Activated CD4-positive, alpha-beta T cell treated with anti-CD3 and anti-CD28 coated beads, Interleukin-2, amount 10 ng/mL, durations not matched to agents 7 days and 5 days (primary cell): ENCODE measurements around the gene MXI1. TPM values are rescaled to one million over a fixed set of nuclear protein-coding genes. Genes with fewer than 3 reads are reported as not detected.

Source experiments
- CTCF ChIA-PET: fragments of 350-600 bp; sonication (Branson Sonifier 250); formaldehyde crosslinking; loops from one replicate; lab custom pipeline; 2021; ENCODE audit warnings: antibody characterized with exemption; lab: Charles Lee
- POLR2A ChIA-PET: fragments of 350-600 bp; sonication (Branson Sonifier 250); formaldehyde crosslinking; loops from one replicate; lab custom pipeline; 2021; ENCODE audit warnings: antibody characterized with exemption; lab: Charles Lee
- DNase-seq: peaks from one replicate; pipeline ENCODE4 v3.0.0-alpha.2; 2020
- H3K27ac Mint-ChIP-seq: one replicate; pipeline ENCODE4 v1.8.0; 2021; ENCODE audit warnings: mild to moderate bottlenecking, moderate library complexity, mixed read lengths
- H3K27me3 Mint-ChIP-seq: one replicate; pipeline ENCODE4 v1.8.0; 2021; ENCODE audit warnings: mixed read lengths
- H3K36me3 Mint-ChIP-seq: one replicate; pipeline ENCODE4 v1.8.0; 2021; ENCODE audit warnings: low read depth, mixed read lengths
- H3K4me1 Mint-ChIP-seq: one replicate; pipeline ENCODE4 v1.8.0; 2021; ENCODE audit warnings: mixed read lengths
- H3K4me3 Mint-ChIP-seq: one replicate; pipeline ENCODE4 v1.8.0; 2021; ENCODE audit warnings: mild to moderate bottlenecking, moderate library complexity, mixed read lengths
- H3K9me3 Mint-ChIP-seq: one replicate; pipeline ENCODE4 v1.8.0; 2021; ENCODE audit warnings: mixed read lengths
- total RNA-seq, 2 experiments: library from RNA; stranded (reverse); gene quantifications; one replicate each; pipeline ENCODE4 v1.2.3, GENCODE V29; 2021

The MXI1 gene
- total RNA-seq, 2 experiments from 2014 or later, result 16.2 to 19.8 TPM

DNA sequence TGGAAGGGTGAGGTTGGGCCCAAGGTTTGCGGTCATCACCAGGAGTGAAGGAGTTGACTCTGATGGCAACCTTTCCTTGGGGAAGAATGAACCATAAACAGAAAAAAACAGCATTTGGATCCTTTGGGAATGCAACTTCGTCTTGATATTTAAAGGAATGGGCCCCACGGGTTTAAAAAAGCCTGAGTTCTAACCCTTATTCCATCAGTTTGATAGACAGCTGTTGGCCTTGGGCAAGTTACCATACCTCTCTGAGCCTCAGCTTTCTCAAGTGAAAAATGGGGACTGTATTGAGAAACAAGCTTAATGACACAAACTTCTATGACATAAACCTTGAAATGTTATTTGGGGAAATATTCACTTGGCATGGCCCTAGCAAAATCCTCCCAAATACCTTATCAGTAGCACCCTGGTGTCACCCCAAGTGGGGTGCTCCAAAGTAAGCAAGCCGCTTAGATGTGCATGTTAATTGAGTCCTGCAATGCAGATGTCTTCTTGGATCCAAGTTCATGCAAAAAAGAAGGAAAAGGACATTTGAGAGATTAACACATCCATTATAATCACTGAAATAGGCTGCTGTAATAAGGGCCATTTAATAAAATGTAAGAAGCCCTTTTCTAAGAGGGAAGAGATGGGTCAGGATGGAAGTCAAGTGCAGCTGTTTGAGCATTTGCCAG, 13.8 kb downstream of the MXI1 start:
- Mint-ChIP-seq H3K4me3 (peak overlapping the region; percentile 45), H3K9me3 (no peaks in the 10 kb centered on the region), H3K36me3 (peaks cover 5% of the 10 kb centered on the region), H3K27me3 (no peaks in the 10 kb centered on the region), H3K4me1 (peaks cover 71% of the 10 kb centered on the region), H3K27ac (peak overlapping the region; percentile 61)
- POLR2A ChIA-PET, result interaction anchor here (1.0 to 1.9 kb wide), 2 partner anchors 9 to 12 kb away, joined by 3 to 4 read pairs; no protein-coding TSS in a partner anchor
- no peak for DNase-seq
- CTCF ChIA-PET, result interaction anchor here (0.5 to 9.2 kb wide), 10 partner anchors 10 to 337 kb away, joined by 3 to 109 read pairs (median 3); partner anchors contain the start of genes MXI1 and SMNDC1

DNA sequence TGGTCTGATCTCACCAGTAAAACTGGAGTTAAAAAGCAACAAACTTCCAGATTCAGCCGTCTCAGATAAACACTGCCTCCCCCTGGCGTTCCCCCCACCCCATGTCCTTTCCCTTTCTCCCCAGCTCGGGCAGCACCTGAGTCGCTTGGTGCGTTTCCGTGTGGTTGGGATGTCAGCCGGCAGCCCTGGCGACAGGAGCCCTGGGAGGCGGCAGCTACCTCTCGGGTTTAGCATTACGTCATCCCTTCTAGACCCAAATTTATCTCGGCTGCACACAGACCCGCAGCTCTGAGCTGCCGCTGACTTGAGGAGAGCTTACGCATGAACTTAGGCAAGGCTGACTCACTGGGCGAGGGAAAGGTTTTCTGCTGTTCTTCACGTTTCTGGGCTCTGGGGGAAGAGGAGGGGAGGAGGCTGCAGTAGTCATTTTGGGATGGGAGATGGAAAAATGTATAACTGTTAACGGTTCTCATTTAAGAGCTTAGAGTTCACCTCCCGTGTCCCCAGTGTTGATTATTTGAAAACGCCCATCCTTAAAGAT, 14.4 kb downstream of the MXI1 start:
- ChIA-PET POLR2A (interaction anchor here (1.0 to 1.9 kb wide), 3 partner anchors 10 to 151 kb away, joined by 3 to 4 read pairs (median 3); no protein-coding TSS in a partner anchor), CTCF (interaction anchor here (0.5 to 9.2 kb wide), 9 partner anchors 9 to 337 kb away, joined by 3 to 109 read pairs (median 3); partner anchors contain the start of genes MXI1 and SMNDC1)
- peak overlapping the region; percentile 45 for H3K4me3 Mint-ChIP-seq
- no peaks in the 10 kb centered on the region for H3K27me3 Mint-ChIP-seq
- peak overlapping the region; percentile 61 for H3K27ac Mint-ChIP-seq
- H3K36me3 Mint-ChIP-seq, result peaks cover 5% of the 10 kb centered on the region
- H3K9me3 Mint-ChIP-seq, result no peaks in the 10 kb centered on the region
- peaks cover 70% of the 10 kb centered on the region for H3K4me1 Mint-ChIP-seq
- DNase-seq, result peak; percentile 76

DNA sequence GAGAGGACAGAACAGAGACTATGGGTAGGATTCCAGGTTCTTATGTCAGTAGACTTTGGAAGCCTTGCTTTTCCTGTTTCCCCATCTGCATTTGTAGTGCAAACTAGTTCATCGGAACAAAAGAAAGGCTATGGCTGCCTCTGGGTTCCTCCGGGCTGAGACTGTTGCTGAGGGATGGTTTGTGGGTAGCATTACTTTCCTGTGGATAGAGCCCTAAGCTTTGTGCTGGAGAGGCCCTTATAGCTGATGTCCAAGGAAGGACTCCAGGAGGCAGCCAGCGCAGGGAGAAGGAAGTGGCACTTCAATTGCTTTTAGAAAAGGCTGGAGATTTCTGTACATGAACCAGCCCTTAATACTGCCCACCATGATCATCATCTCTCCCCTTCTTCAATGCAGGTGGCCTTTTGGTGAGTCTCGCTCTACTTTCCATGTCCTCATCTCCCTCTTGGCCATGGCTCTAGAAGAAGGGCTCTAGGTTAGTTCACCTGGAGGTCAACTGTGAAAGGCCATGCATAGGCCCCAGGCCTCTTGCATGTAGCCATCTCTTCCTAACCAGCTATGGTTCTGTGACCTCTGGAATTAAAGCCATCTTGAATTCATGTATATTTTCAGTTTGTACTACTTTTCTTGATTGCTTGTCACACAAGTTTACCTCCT, 15.4 kb downstream of the MXI1 start:
- peaks cover 3% of the 10 kb centered on the region for H3K36me3 Mint-ChIP-seq
- no peaks in the 10 kb centered on the region for H3K9me3 Mint-ChIP-seq
- no peak overlapping the region for H3K4me3 Mint-ChIP-seq
- H3K27ac Mint-ChIP-seq, result no peak overlapping the region
- H3K4me1 Mint-ChIP-seq, result peaks cover 68% of the 10 kb centered on the region
- H3K27me3 Mint-ChIP-seq, result no peaks in the 10 kb centered on the region
- no peak for DNase-seq
- POLR2A ChIA-PET, result interaction anchor here (1.2 kb wide), 1 partner anchor 152 kb away, joined by 3 read pairs; no protein-coding TSS in a partner anchor
- CTCF ChIA-PET, result interaction anchor here (0.6 to 9.2 kb wide), 5 partner anchors 9 to 214 kb away, joined by 3 to 109 read pairs (median 3); partner anchors contain the start of gene MXI1

- no peak for DNase-seq
- POLR2A ChIA-PET, result no interaction called here
- CTCF ChIA-PET, result interaction anchor here (0.6 to 9.2 kb wide), 6 partner anchors 8 to 301 kb away, joined by 3 to 109 read pairs (median 3); partner anchors contain the start of gene MXI1
- no peak overlapping the region for H3K4me3 Mint-ChIP-seq
- H3K4me1 Mint-ChIP-seq, result peaks cover 67% of the 10 kb centered on the region
- no peaks in the 10 kb centered on the region for H3K27me3 Mint-ChIP-seq
- no peak overlapping the region for H3K27ac Mint-ChIP-seq
- H3K36me3 Mint-ChIP-seq, result peaks cover 5% of the 10 kb centered on the region
- no peaks in the 10 kb centered on the region for H3K9me3 Mint-ChIP-seq
Observed at GRCh38 chr10:110223298-110223925, 16.0 kb downstream of the MXI1 start.

- Mint-ChIP-seq H3K4me1 (peaks cover 55% of the 10 kb centered on the region), H3K4me3 (peak overlapping the region; percentile 78), H3K27me3 (no peaks in the 10 kb centered on the region), H3K36me3 (peaks cover 5% of the 10 kb centered on the region), H3K27ac (no peak overlapping the region), H3K9me3 (no peaks in the 10 kb centered on the region)
- no peak for DNase-seq
- POLR2A ChIA-PET, result no interaction called here
- CTCF ChIA-PET, result interaction anchor here (0.6 to 9.2 kb wide), 4 partner anchors 15 to 664 kb away, joined by 3 to 109 read pairs (median 4); partner anchors contain the start of gene MXI1
Observed at GRCh38 chr10:110224992-110225391, 17.6 kb downstream of the MXI1 start.

GRCh38 chr10:110225441-110225755, 18.0 kb downstream of the MXI1 start:
- H3K27ac Mint-ChIP-seq, result peak overlapping the region; percentile 87
- H3K9me3 Mint-ChIP-seq, result no peaks in the 10 kb centered on the region
- H3K4me3 Mint-ChIP-seq, result peak overlapping the region; percentile 78
- H3K36me3 Mint-ChIP-seq, result peaks cover 5% of the 10 kb centered on the region
- no peak for DNase-seq
- CTCF ChIA-PET, result interaction anchor here (1.4 to 9.2 kb wide), 2 partner anchors 15 to 16 kb away, joined by 4 to 109 read pairs; partner anchors contain the start of gene MXI1
- H3K4me1 Mint-ChIP-seq, result peaks cover 50% of the 10 kb centered on the region
- POLR2A ChIA-PET, result no interaction called here
- H3K27me3 Mint-ChIP-seq, result no peaks in the 10 kb centered on the region

DNA sequence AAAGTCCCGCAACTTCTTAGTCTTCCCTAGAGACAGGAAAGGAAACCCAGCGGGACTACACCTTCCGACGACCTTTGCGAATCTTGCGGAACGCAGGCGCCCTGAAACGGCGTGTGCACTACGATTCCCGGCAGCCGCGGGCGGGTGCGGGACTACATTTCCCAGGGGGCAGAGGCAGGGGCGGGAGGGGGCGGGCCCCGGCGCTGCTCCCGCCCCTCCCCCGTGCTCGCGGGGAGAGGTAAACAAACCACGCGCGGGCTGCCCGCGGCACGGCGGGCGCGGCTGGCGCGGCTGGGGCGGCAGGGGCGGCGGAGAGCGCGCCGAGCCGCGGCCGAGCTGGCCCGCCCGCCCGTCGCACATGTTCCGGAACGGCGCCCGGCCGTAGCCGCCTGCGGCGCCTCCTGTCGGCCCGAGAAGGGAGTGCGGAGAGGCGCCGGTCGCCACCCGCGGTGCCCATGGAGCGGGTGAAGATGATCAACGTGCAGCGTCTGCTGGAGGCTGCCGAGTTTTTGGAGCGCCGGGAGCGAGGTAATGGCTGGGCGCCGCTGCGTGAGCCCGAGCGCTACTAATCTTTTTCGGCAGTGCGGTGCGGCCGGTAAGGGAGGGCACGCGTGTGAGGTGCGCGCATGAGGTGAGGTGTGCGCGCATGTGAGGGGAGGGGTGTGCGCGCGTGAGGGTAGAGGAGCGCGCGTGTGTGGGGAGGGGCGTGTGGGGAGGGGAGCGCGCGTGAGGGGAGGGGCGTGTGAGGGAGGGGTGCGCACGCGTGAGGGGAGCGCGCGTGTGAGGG, 18.5 kb downstream of the MXI1 start:
- H3K4me1 Mint-ChIP-seq, result peaks cover 45% of the 10 kb centered on the region
- ChIA-PET CTCF (interaction anchor here (9.2 kb wide), 1 partner anchor 16 kb away, joined by 109 read pairs; the partner anchor contains the start of gene MXI1), POLR2A (interaction anchor here (0.6 kb wide), 1 partner anchor 88 kb away, joined by 3 read pairs; no protein-coding TSS in a partner anchor)
- DNase-seq, result peak; percentile 90
- no peaks in the 10 kb centered on the region for H3K27me3 Mint-ChIP-seq
- H3K27ac Mint-ChIP-seq, result peak overlapping the region; percentile 92
- peaks cover 5% of the 10 kb centered on the region for H3K36me3 Mint-ChIP-seq
- H3K9me3 Mint-ChIP-seq, result no peaks in the 10 kb centered on the region
- H3K4me3 Mint-ChIP-seq, result peak overlapping the region; percentile 93

DNA sequence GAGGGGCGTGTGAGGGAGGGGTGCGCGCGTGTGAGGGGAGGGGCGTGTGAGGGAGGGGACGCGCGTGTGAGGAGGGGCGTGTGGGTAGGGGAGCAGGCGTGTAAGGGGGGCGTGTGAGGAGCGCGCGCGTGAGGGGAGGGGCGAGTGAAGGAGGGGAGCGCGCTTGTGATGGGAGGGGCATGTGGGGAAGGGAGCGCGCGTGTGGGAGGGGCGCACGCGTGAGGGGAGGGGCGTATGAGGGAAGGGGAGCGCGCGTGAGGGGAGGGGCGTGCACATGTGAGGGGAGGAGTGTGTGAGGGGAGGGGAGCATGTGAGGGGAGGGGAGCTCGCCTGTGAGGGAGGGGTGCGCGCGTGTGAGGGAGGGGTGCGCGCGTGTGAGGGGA, 19.1 kb downstream of the MXI1 start:
- Mint-ChIP-seq H3K9me3 (no peaks in the 10 kb centered on the region), H3K4me1 (peaks cover 40% of the 10 kb centered on the region), H3K27ac (peak overlapping the region; percentile 92), H3K4me3 (peak overlapping the region; percentile 93), H3K36me3 (peaks cover 5% of the 10 kb centered on the region), H3K27me3 (no peaks in the 10 kb centered on the region)
- ChIA-PET POLR2A (interaction anchor here (0.6 kb wide), 1 partner anchor 89 kb away, joined by 3 read pairs; no protein-coding TSS in a partner anchor), CTCF (no interaction called here)
- DNase-seq, result peak; percentile 84

DNA sequence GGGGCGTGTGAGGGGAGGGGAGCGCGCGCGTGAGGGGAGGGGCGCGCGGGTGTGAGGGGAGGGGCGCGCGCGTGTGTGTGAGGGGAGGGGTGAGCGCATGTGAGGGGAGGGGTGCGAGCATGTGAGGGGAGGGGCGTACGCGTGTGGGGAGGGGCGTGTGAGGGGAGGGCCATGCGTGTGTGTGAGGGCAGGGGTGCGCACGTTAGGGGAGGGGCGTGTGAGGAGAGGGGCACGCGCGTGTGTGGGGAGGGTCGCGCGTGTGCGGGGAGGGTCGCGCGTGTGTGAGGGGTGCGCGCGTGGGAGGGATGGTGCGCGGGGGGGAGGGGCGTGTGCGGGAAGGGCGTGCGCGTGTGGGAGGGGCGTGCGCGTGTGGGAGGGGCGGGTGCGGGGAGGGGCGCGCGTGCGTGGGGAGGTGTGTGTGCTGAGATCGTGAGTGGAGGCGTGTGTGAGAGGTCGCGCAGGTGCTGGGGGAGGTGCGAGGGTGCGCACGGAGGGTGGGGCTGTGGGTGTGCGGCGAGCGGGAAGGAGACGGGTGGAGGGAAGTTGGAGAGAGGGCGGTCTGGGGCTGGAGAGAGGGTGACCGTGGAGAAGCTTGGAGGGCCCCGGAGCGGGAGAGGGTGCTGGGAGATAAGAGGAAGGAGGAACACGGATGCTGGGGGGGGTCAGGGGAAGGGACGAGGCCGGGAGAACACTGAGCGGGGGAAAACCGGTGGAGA, 19.7 kb downstream of the MXI1 start:
- ChIA-PET POLR2A (interaction anchor here (0.5 kb wide), 1 partner anchor 275 kb away, joined by 7 read pairs; no protein-coding TSS in a partner anchor), CTCF (no interaction called here)
- Mint-ChIP-seq H3K27me3 (no peaks in the 10 kb centered on the region), H3K9me3 (no peaks in the 10 kb centered on the region), H3K4me3 (peak overlapping the region; percentile 93), H3K4me1 (peaks cover 34% of the 10 kb centered on the region), H3K36me3 (peaks cover 5% of the 10 kb centered on the region), H3K27ac (peak overlapping the region; percentile 92)
- peak; percentile 77 for DNase-seq

DNA sequence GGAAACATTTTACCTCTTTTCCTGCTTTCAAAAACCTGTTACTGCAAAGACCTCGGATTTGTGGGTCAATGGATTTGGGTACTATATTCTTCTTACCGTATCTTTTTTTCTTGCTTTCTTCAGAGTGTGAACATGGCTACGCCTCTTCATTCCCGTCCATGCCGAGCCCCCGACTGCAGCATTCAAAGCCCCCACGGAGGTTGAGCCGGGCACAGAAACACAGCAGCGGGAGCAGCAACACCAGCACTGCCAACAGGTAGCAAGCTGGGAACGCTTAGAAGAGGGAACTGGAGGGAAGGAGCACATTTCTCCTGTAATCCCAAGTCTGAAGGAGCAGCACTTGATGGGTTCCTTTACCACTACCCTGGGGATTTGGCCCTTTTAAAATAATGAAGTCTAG, 20.7 kb downstream of the MXI1 start:
- no peak for DNase-seq
- POLR2A ChIA-PET, result no interaction called here
- CTCF ChIA-PET, result no interaction called here
- H3K36me3 Mint-ChIP-seq, result peaks cover 8% of the 10 kb centered on the region
- no peaks in the 10 kb centered on the region for H3K9me3 Mint-ChIP-seq
- H3K4me1 Mint-ChIP-seq, result peaks cover 25% of the 10 kb centered on the region
- H3K27ac Mint-ChIP-seq, result peak overlapping the region; percentile 66
- H3K27me3 Mint-ChIP-seq, result no peaks in the 10 kb centered on the region
- H3K4me3 Mint-ChIP-seq, result peak overlapping the region; percentile 93

DNA sequence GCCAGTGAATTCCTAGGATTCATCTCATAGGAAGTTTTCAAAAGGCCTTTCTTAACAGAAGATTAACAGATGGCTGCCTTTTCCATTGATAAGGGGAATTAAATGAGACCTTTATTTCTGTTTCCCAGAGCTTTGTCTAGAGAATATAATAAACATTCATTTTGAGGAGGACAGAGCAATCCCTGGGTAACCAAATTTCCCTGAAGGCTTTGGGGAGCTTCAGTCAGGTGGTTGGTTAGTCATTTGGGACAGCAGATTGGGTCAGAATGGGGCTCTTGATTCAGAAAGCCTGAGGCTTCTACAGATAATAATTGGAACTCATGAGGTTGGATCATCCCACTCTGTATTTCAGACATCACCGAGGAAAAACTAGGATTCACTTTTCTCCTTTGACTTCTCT, 21.8 kb downstream of the MXI1 start:
- ChIA-PET POLR2A (interaction anchor here (0.6 kb wide), 1 partner anchor 16 kb away, joined by 3 read pairs; no protein-coding TSS in a partner anchor), CTCF (interaction anchor here (0.7 to 1.7 kb wide), 4 partner anchors 18 to 352 kb away, joined by 3 read pairs; no protein-coding TSS in a partner anchor)
- H3K36me3 Mint-ChIP-seq, result peaks cover 9% of the 10 kb centered on the region
- H3K27ac Mint-ChIP-seq, result no peak overlapping the region
- no peak for DNase-seq
- H3K4me1 Mint-ChIP-seq, result peaks cover 19% of the 10 kb centered on the region
- no peak overlapping the region for H3K4me3 Mint-ChIP-seq
- peaks cover 2% of the 10 kb centered on the region for H3K27me3 Mint-ChIP-seq
- H3K9me3 Mint-ChIP-seq, result no peaks in the 10 kb centered on the region
